ENCODE results near the gene RRM2. TPM values are rescaled to one million over a fixed set of nuclear protein-coding genes. Genes with fewer than 3 reads are reported as not detected.

Gene RRM2
- total RNA-seq (2014; rRNA removed), result 162 and 187 TPM in 2 replicates
- 93.5 TPM for polyA plus RNA-seq (2012)

DNA sequence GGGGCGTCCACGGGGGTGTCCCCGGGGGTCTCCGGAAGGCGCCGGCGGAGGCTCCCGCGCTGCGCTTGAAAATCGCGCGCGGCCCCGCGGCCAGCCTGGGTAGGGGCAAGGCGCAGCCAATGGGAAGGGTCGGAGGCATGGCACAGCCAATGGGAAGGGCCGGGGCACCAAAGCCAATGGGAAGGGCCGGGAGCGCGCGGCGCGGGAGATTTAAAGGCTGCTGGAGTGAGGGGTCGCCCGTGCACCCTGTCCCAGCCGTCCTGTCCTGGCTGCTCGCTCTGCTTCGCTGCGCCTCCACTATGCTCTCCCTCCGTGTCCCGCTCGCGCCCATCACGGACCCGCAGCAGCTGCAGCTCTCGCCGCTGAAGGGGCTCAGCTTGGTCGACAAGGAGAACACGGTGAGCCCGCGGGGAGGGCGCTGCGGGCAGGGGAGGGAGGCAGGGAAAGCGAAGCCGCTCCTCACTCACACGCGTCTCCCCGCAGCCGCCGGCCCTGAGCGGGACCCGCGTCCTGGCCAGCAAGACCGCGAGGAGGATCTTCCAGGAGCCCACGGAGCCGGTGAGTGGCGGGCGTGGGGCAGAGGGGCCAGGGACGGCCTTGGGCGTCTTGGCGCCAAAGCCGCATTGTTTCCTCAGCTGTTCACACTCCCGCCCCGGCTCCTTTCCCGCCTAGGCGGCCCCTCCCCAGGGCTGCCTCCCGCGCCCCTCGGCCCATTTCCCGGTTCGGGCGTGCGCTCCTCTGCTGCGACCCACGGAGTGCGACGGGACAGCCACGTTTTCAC, at the start of gene RRM2:
Gene RRM2 (plus strand): TSS at position 240 of the 781 bp plus-strand sequence. CDS start 60 bp downstream, at position 300.
- DNase-seq (ENCODE audit: low read depth), result peak; percentile 92

DNA sequence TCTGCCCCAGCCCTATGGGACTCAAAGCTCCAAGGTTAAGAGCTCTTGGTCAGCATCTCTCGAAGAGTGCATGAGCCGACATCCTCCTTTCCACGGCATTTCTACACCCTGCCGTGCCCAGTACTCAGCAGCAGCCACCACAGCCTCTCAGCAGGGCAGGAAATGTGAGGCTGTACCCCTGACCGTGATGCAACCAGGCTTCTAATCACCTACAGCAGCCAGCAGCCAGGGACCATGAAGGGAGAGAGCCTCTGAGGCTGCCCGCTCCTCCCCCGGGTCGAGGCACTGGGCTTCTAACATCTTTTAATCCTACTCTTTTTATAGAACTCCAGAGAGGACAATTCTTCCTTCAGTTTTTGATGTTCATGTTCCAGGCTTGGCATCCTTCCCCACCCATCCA, 48.8 kb upstream of the RRM2 start:
- DNase-seq (ENCODE audit: low read depth), result no peak

DNA sequence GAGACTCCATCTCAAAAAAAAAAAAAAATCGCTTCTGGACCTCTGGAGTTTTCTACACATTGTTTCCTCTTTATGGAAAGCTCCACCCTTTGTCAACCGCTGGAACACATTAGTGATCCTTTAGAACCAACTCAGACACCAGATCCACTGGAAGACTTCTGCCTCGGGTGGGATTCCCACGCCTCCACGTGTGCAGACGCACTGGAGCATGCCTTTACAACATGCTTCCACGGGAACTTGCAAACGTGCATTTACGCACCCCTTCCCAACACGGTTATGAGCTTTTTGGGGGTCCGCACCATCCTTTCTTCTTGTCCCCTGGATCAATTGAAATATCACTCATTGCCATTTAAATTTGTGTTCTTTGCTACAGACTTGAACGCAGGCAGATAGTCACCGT, 47.4 kb upstream of the RRM2 start:
- DNase-seq (ENCODE audit: low read depth), result no peak

DNA sequence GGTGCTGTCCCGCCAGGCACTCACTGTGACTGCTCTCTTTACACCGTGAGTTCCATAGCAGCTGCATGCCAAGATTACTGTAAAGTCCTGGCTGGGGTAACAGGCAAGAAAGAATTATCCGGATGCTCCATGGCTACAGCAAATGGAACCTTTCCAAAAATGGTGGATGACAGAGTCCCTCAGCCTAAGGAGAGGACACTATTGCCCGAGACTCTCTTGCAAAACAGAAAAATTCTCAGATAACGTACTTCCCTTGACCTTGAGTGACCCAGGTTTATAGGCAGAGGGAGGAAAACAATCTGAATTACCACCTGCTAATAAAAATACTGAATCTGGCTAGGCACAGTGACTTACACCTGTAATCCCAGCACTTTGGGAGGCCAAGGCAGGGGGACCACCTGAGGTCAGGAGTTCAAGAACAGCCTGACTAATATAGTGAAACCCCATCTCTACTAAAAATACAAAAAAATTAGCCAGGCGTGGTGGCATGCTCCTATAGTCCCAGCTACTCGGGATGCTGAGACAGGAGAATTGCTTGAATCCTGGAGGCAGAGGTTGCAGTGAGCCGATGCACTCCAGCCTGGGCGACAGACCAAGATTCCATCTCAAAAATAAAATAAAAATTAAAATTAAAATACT, 46.8 kb upstream of the RRM2 start:
- no peak for DNase-seq (ENCODE audit: low read depth)

- no peak for DNase-seq (ENCODE audit: low read depth)
Observed at GRCh38 chr2:10076511-10076910, 46.0 kb upstream of the RRM2 start.

DNA sequence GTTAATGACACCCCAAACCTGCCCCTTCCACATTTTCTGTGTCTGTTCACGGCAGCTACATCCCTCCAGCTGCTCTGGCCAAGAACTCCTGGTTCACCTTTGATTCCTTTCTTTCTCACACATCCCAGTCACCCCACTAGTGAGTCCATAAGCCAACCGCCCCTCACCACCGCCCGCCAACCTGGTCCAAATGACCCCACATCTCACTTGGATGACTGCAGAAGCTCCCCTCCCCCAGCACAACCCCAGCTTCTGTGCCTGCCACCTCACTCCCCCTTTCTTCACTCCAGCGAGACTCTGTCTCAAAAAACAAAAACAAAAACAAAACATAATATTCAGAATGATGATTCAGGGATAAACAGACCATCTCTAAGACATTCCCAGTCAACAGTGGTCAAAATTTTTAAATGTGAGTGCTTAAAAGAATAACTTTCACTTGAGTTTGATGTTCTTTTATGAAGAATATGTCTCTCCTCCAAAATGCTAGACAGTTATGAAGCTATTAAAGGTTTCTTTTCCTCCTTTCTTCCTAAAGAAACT, 45.5 kb upstream of the RRM2 start:
- no peak for DNase-seq (ENCODE audit: low read depth)

GRCh38 chr2:10078001-10078400, 44.5 kb upstream of the RRM2 start:
- DNase-seq (ENCODE audit: low read depth), result no peak

DNA sequence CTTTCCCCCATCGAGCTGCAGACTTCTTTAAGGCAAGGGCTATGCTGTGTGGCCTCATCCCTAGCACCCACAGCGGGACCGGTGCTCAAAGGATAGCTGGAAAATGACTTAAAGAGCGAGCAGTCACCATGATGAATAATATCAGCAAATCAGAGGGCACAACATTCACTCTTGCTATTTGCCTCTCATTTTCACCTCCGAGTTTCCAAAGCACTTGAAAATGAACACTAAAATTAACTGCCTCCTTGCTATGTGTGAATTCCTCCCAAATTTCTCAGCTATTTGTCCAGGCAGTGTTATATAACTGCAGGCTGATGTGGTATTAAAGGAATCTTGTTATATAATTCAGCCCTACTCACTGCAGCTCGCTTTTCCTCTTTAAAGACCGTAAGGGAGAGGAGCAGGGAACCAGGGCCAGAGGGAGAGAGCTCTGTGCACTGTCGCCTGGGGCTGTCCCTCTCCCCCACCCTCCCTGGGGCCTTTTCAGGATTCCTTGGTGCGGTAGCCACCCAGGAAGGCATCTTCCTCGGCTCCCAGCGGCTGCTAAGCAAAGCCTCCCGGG, 43.8 kb upstream of the RRM2 start:
- DNase-seq (ENCODE audit: low read depth), result no peak

DNA sequence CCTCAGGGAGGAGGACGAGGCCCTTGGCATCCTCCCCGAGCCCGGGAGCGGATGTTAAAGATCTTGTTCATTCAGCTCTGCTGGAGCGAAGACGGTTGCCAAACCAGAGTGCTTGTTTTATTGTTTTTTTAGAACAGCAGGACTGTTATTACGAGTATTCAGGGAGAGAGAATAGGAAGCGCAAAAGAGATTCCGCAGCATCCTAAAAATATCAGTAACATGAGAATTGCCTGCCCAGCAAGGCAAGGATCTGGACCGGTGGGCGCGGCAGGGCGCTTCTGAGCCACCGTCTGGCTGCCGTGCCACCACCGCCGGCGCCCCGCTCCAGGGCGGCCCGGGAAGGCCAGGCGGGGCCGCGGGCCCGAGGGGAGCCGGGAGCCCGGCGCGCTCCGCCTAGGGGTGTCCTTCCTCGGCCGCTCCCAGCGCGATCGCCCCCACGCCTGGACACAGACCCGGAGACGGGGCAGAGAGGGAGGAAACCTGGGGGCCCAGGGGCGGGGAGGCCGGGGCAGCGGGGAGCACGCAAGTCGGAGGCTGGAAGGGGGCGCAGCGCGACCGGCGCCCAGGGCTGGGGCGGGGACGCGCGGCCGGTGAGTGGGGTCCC, 43.2 kb upstream of the RRM2 start:
- DNase-seq (ENCODE audit: low read depth), result peak; percentile 21

DNA sequence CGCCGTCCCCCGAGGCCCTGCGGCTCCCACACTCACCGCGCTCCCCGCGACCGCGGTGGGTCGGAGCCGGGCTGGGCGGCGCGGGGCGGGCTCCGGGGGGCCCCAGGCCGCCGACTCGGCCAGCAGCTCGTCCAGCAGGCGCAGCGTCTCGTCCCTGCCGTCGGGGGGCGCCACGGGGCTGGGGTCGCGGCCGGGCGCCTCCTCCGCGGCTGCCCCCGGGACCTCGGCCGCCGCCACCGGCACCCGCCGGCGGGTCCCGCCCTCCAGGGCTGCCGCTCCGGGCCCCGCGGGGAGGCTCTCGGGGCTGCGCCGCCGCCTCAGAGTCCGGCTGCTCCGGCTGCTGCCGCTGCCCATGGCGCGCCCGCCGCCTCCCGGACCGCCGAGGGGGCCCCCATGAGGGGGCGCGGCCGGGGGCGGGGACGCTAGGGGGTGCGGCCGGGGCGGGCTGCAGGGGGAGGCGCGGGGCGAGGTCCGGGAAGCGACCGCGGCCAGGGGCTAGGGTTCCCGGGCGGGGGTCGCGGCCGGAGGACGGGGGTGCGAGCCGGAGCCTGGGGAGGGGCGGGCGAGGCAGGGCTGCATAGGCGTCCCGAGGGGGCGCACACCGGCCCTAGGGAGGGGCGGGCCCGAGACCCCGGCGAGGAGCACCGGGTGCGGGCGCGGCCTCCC, 42.5 kb upstream of the RRM2 start, which contains the start of gene CYS1:
Gene CYS1 (minus strand): TSS at position 542 of the 666 bp plus-strand sequence. CDS start 188 bp downstream, at position 354.
- DNase-seq (ENCODE audit: low read depth), result no peak

- DNase-seq (ENCODE audit: low read depth), result no peak
Observed at GRCh38 chr2:10080536-10081304, 41.8 kb upstream of the RRM2 start.

DNA sequence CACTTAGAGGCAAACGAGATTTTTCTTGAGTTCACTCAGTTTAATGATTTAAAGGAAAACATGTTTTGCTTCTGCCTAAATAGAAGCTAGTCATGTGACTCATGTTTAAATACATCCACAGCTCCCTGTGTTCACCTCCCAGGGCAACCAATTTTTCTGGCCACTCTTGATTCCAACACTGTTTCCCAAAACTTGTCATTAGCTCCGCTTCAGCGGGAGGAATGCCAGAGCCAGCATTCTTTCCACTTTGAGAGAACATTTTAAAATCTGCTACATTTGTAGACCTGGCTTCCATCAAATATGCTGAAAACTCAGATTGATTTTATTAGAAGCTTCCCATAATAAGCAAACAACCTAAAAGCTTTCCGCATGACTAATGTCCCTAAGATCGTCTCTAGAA, 39.5 kb upstream of the RRM2 start:
- no peak for DNase-seq (ENCODE audit: low read depth)

DNA sequence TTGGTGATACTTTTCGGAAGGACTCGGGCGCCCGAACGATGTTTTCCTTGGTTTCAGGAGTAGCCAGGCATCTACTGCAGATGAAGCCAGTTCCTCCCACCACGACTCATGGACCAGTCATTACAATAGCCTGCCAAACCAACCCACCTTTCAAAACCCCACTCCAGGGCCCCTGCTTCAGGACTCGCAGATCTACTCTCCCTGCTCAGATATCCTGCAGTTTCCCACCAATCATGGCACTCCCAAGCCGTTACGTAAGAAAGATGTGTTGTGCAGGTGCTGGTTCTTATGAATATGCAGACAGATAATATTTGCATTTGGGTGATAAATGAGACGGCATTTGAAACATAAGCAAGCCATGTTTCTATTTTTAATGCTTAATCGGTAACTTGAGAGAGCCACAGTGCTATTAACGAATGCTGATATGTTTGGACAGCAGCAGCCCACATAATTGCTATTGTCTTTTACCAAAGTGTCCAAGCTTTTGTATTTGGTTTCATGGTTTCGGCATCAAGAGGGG, 38.8 kb upstream of the RRM2 start:
- no peak for DNase-seq (ENCODE audit: low read depth)

- DNase-seq (ENCODE audit: low read depth), result no peak
Observed at GRCh38 chr2:10084223-10084865, 38.2 kb upstream of the RRM2 start.

DNA sequence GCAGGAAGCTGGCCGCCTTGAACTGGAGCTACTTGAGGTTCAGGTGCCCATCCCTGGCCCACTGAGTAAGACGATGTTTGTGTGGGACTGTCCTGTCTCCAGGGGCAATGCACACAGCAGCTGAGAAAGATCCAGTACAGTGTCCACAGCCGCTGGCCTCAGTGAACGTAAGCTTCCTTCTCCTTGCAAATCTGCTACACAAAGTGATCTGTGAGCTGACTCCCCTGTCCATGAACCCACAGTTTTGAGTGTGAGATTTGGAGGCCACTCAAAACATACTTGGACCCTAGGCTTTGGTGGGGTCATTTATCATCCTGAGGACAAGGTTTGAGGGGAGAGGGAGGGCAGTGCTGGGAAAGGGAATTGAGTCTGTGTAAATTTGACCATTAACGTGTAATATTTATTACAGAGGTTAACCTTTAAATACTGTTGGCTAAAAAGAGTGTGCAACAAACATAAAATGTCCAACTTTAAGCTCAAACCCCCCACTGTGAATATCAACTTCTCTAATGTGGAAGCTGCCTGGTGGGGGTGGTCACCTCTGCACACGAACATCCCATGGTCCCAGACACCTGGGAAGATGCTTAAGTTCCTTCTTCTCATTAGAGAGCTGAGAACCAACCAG, 37.4 kb upstream of the RRM2 start:
- DNase-seq (ENCODE audit: low read depth), result no peak

GRCh38 chr2:10085668-10086059, 36.9 kb upstream of the RRM2 start:
- DNase-seq (ENCODE audit: low read depth), result no peak

- DNase-seq (ENCODE audit: low read depth), result no peak
Observed at GRCh38 chr2:10086950-10087349, 35.6 kb upstream of the RRM2 start.

GRCh38 chr2:10087360-10087759, 35.2 kb upstream of the RRM2 start:
- no peak for DNase-seq (ENCODE audit: low read depth)

GRCh38 chr2:10089565-10090190, 32.9 kb upstream of the RRM2 start:
- DNase-seq (ENCODE audit: low read depth), result no peak

Data from LHCN-M2 (cell line).